Neutrophil (primary cell): ENCODE measurements around the gene HSPBP1.

Experiments
- H3K27ac ChIP-seq: fragments of 200-600 bp; sonication (generic); 2 replicates; pipeline ENCODE4 v1.5.1; 2016; ENCODE audit warnings: mild to moderate bottlenecking, moderate library complexity
- H3K27me3 ChIP-seq: fragments of 200-600 bp; sonication (generic); 2 replicates; pipeline ENCODE4 v1.6.0; 2016; ENCODE audit warnings: mild to moderate bottlenecking
- H3K36me3 ChIP-seq: fragments of 200-600 bp; sonication (generic); 2 replicates; pipeline ENCODE4 v1.5.1; 2017
- H3K4me1 ChIP-seq, 2 experiments: fragments of 200-600 bp in 1 of 2; sonication (generic) in 1 of 2; 1 replicate in 1 of 2; 2 replicates in 1 of 2; pipeline versions ENCODE4 v1.5.1 to v1.6.1; 2013 to 2016; ENCODE audit warnings: low read depth in 1 of 2, low read length in 1 of 2, mild to moderate bottlenecking in 1 of 2, moderate library complexity in 1 of 2; ENCODE audit not compliant: control insufficient read depth in 1 of 2, insufficient read depth in 1 of 2
- H3K4me3 ChIP-seq, 2 experiments: fragments of 200-600 bp in 1 of 2; sonication (generic) in 1 of 2; 1 replicate in 1 of 2; 2 replicates in 1 of 2; pipeline ENCODE4 v1.5.1; 2013 to 2016; ENCODE audit warnings: low read depth in 1 of 2, low read length in 1 of 2, mild to moderate bottlenecking in 1 of 2, moderate library complexity in 1 of 2
- H3K9me3 ChIP-seq: fragments of 200-600 bp; sonication (generic); 2 replicates; pipeline ENCODE4 v1.5.1; 2016
- TF ChIP-seq, protein P1 (sequence below): fragments of 200-600 bp; sonication (generic); IDR thresholded peaks from 2 replicates; pipeline ENCODE4 v1.5.1; 2016; ENCODE audit warnings: antibody characterized with exemption

Gene HSPBP1

GRCh38 chr19:55264531-55264930 lies 15.4 kb downstream of the HSPBP1 start:
- no peaks in the 10 kb centered on the region for H3K9me3 ChIP-seq
- peaks cover 5% of the 10 kb centered on the region in 2 experiments for H3K4me1 ChIP-seq
- TF ChIP-seq, protein P1, sequence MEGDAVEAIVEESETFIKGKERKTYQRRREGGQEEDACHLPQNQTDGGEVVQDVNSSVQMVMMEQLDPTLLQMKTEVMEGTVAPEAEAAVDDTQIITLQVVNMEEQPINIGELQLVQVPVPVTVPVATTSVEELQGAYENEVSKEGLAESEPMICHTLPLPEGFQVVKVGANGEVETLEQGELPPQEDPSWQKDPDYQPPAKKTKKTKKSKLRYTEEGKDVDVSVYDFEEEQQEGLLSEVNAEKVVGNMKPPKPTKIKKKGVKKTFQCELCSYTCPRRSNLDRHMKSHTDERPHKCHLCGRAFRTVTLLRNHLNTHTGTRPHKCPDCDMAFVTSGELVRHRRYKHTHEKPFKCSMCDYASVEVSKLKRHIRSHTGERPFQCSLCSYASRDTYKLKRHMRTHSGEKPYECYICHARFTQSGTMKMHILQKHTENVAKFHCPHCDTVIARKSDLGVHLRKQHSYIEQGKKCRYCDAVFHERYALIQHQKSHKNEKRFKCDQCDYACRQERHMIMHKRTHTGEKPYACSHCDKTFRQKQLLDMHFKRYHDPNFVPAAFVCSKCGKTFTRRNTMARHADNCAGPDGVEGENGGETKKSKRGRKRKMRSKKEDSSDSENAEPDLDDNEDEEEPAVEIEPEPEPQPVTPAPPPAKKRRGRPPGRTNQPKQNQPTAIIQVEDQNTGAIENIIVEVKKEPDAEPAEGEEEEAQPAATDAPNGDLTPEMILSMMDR = no peak
- no peaks in the 10 kb centered on the region for H3K27me3 ChIP-seq
- H3K4me3 ChIP-seq = no peak overlapping the region
- H3K27ac ChIP-seq = no peak overlapping the region
- no peaks in the 10 kb centered on the region for H3K36me3 ChIP-seq

GRCh38 chr19:55262359-55262758 lies 17.6 kb downstream of the HSPBP1 start:
- Histone ChIP-seq H3K27me3 (no peaks in the 10 kb centered on the region), H3K4me3 (no peak overlapping the region), H3K27ac (no peak overlapping the region), H3K9me3 (no peaks in the 10 kb centered on the region), H3K36me3 (no peaks in the 10 kb centered on the region), H3K4me1 (peaks cover 15 to 16% of the 10 kb centered on the region in 2 experiments)
- TF ChIP-seq, protein P1 = no peak

- Histone ChIP-seq H3K4me3 (no peak overlapping the region), H3K9me3 (no peaks in the 10 kb centered on the region), H3K36me3 (no peaks in the 10 kb centered on the region), H3K27me3 (no peaks in the 10 kb centered on the region), H3K27ac (no peak overlapping the region), H3K4me1 (peaks cover 21 to 23% of the 10 kb centered on the region in 2 experiments)
- TF ChIP-seq, protein P1 = no peak
Measured at GRCh38 chr19:55261671-55262126, 18.2 kb downstream of the HSPBP1 start.

GRCh38 chr19:55259540-55260210 lies 20.2 kb downstream of the HSPBP1 start:
- no peaks in the 10 kb centered on the region for H3K27me3 ChIP-seq
- peaks cover 41 to 43% of the 10 kb centered on the region in 2 experiments for H3K4me1 ChIP-seq
- TF ChIP-seq, protein P1 = no peak
- H3K36me3 ChIP-seq = no peaks in the 10 kb centered on the region
- H3K27ac ChIP-seq = peak overlapping the region; percentile 93
- no peaks in the 10 kb centered on the region for H3K9me3 ChIP-seq
- H3K4me3 ChIP-seq = peak overlapping the region; percentile 86 to 88

DNA sequence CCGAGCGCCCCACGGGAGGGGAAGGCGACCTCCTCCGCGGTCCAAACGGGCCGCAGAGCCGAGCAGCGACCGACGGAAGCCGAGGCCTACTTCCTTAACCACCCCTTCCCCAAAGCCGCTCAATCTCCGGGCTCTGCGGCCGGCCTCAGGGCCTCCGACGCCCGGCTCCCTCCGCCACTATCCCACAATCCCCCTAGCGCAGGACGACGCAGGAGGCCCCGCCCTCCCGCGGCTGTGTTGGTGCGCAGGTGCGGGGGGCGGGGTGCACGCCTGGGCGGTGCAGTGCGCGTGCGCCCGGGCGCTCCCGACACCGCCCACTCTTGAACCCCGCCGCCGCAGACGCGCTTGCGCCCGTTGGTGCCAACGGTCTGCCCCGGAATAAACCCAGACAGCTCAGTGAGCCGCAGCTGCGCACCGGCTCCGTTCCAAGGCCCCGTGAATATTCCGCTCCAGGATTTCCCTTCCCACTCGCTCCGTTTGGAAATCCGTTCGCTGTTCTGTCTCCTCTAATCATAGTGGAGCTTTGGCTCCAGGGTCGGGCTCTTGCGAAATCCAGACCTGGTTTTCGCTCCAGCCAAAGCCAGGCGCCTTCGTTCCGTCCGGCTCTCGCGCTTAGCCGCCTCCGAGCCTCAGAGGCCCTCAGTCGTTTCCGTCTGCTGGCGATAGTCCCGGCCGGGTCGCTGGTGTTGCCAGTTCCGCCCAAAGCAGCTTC lies 20.9 kb downstream of the HSPBP1 start, which contains the start of gene PPP6R1:
Gene PPP6R1 (minus strand): TSS at position 190 of the 712 bp plus-strand sequence. CDS start 11,914 bp downstream, outside the sequence.
- Histone ChIP-seq H3K9me3 (no peaks in the 10 kb centered on the region), H3K27ac (peak within 1 kb of the TSS; percentile 93), H3K27me3 (no peaks in the 10 kb centered on the region), H3K4me3 (peak within 1 kb of the TSS; percentile 86 to 88), H3K4me1 (peaks cover 47 to 50% of the 10 kb centered on the region in 2 experiments), H3K36me3 (no peaks in the 10 kb centered on the region)
- TF ChIP-seq, protein P1 = peak; percentile 42
